Renal pelvis (tissue), 12 donors: ENCODE data around the gene STRA6. TPM values are rescaled to one million over a fixed set of nuclear protein-coding genes. Genes with fewer than 3 reads are reported as not detected.

Source experiments
- DNase-seq: peaks from one replicate; pipeline ENCODE4 v3.0.0-alpha.2; 2013
- long read RNA-seq, 16 experiments: transcript quantifications; one replicate each; lab custom pipeline, GENCODE V29; 2026
- polyA plus RNA-seq, 3 donors: library from polyadenylated mRNA; unstranded; fragments of 120-200 nt; gene quantifications; one replicate each; pipeline ENCODE4 v1.2.1, GENCODE V29; 2013; ENCODE audit not compliant: insufficient read length in 3 of 3

The STRA6 gene, protein sequence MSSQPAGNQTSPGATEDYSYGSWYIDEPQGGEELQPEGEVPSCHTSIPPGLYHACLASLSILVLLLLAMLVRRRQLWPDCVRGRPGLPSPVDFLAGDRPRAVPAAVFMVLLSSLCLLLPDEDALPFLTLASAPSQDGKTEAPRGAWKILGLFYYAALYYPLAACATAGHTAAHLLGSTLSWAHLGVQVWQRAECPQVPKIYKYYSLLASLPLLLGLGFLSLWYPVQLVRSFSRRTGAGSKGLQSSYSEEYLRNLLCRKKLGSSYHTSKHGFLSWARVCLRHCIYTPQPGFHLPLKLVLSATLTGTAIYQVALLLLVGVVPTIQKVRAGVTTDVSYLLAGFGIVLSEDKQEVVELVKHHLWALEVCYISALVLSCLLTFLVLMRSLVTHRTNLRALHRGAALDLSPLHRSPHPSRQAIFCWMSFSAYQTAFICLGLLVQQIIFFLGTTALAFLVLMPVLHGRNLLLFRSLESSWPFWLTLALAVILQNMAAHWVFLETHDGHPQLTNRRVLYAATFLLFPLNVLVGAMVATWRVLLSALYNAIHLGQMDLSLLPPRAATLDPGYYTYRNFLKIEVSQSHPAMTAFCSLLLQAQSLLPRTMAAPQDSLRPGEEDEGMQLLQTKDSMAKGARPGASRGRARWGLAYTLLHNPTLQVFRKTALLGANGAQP
- 10 to 100 TPM; 27.0 to 39.6 (median 35.0) TPM for polyA plus RNA-seq
- long read RNA-seq, donor 1, partial matches to known transcripts: 0 of 5 reads
- long read RNA-seq, donor 1, other reads (novel, unspliced or antisense): 0 of 5 reads
- long read RNA-seq, donor 2, partial matches to known transcripts: 0 of 6 reads
- long read RNA-seq, donor 2, other reads (novel, unspliced or antisense): 0 of 6 reads
- long read RNA-seq, donor 3, partial matches to known transcripts: 0 of 3 reads
- long read RNA-seq, donor 3, other reads (novel, unspliced or antisense): 0 of 3 reads
- long read RNA-seq, donor 4, partial matches to known transcripts: 0 of 2 reads
- long read RNA-seq, donor 4, other reads (novel, unspliced or antisense): 0 of 2 reads
- long read RNA-seq, donor 5: 0 reads
- long read RNA-seq, donor 6, partial matches to known transcripts: 0 of 1 reads
- long read RNA-seq, donor 6, other reads (novel, unspliced or antisense): 0 of 1 reads
- long read RNA-seq, donor 7, partial matches to known transcripts: 7 of 9 reads
- long read RNA-seq, donor 7, other reads (novel, unspliced or antisense): 0 of 9 reads
- long read RNA-seq, donor 8: 0 reads
- long read RNA-seq, donor 9, partial matches to known transcripts: 0 of 5 reads
- long read RNA-seq, donor 9, other reads (novel, unspliced or antisense): 0 of 5 reads
- long read RNA-seq, donor 10: 0 reads
- long read RNA-seq, donor 11: 0 reads
- long read RNA-seq, donor 12, partial matches to known transcripts: 0 of 5 reads
- long read RNA-seq, donor 12, other reads (novel, unspliced or antisense): 0 of 5 reads
- long read RNA-seq, donor 13: 0 reads
- long read RNA-seq, donor 14: 0 reads
- long read RNA-seq, donor 15: 0 reads
- long read RNA-seq, donor 16, partial matches to known transcripts: 0 of 1 reads
- long read RNA-seq, donor 16, other reads (novel, unspliced or antisense): 0 of 1 reads

DNA sequence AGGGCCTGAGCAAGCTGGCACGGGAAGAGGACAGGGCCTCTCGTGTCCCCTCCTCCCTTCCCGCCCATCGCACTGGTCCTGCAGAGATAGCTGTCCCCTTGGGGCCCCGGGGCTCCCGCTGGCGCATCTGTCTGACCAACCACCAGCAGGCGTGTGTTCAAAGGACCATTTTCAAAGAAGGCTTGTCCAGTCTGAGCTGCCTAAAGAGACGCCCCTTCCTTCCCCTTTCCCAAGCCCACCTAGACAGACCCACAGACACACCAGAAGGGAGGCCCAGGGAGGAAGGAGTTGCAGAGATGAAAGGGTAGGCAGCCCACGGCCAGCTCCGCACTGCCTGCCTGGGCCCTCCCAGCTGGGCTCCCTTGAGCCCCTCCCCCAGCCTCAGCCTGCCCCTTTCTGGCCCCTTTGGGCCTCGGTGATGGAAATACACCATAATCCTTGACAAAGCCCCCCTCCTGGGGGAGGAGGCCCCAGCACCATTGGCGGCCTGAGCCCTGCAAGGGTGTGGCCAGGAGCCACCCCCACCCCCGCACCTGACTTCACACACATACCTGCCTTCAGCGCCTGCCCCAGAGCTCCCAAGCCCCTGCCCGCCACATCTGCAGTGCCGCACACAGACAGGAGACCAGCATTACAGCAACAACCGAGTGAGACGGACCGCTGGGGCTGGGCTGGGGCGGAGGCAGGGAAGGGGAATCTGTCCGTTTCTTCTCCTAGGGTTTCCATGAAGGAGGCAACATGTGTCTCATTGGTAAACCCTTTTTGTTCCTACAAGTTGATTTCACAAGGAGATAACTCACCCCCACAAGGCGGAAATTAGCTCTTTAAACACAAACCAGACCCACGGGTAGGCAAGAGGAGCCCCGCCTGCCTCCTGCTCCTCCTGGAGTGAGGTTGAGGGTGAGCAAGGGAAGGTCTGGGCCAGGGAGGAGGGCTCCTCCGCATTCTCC is at the start of gene STRA6:
Gene STRA6, minus strand, starts transcription at position 336 of the 950 bp plus-strand sequence. CDS start 520 bp downstream, outside the sequence.
- DNase-seq: no peak

DNA sequence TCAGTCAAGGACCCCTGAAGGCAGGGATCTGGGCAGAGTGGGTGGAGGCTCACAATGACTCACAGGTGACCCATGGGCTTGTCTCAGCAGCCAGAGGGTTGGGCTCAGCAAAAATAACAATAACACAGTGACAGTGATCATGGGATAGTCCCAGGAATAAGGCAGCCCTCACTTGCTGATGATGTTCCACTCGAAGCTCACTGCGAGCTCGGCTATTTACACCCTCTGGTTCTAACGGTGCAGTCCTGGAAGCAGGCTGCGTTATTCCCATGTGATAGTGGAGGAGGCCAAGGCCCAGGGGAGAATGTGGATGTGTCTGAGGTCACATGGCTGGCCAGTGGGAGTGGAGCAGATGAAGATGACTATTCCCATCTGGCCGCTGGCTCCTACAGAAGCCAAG is 49.7 kb upstream of the STRA6 start:
- DNase-seq: no peak

DNA sequence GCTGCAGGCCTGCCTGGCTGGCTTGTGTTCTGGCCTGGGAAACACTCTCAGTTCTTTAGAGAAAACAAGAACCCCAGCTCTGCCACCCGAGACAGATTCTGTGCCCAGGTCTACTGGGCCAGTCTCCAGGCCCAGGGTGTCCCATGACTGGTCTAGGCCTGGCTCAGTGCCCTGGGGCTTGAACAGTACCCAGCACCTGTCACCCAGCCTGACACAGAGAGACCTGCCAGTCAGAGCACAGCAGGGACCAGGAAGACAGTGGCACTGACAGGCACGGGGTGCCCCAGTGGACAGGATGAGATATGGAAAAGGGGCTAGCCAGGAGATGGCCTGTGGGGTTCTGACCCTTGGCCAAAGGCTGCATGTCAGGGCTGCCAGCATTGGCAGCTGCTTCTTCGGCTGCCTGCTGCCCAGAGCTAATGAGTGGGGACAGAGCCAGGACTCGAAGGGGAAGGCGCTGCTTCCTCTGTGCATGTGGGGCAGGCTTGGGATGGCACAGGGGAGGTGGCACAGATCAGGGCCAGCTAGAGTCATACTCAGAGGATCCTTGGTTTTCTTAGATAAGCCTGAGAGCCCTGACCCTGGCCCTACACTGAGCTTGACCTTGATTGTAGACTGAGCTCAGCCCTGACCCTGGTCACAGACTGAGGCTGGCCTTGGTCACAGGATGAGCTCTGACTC is 48.7 kb upstream of the STRA6 start:
- no peak for DNase-seq

DNA sequence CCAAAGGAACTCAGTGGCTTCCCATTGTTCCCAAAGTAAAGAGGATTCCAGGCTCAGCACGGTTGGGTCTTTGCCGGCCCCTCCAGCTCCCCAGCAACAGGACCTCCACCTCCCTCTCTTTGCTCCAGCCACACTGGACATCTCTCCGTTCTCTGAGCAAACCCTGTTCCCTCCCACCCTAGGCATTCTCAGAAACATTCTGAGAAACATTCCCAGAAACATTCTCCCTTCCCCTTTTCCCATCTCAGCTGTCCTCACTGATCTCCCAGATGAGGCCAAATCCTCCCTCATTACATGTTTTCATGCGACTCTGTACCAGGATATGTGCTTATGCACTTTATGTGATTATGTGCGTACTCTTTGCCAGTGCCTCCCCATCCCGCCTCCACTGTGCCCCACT is 47.7 kb upstream of the STRA6 start:
- DNase-seq: no peak

DNA sequence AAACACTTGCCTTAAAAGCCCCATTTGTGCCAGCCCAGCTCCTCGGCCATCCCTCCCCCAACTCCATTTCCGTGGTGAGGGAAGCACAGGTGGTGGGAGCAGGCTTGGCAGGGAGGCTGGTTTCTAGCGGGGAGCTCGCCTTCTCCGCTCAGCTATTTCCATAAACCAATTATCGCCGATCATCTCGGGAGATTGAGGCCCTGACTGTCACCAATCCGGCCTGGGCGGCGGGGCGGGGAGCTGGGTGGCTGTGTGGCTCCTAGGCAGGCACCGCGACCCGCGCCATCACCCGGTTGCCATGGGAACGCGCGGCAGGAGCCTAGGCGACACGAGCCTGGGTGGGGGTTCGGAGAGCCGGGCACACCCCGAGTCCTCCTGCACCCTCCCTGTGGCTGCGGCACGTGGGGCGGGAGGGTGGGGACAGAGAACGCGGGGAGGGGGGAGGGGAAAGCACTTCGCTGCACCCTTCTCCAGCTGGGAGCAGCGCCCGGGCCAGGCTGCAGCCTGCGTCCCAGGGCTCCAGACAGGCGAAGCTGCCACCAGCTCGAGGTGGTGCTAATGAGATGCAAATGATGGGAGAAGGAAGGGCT is 42.9 kb upstream of the STRA6 start:
- DNase-seq: no peak

DNA sequence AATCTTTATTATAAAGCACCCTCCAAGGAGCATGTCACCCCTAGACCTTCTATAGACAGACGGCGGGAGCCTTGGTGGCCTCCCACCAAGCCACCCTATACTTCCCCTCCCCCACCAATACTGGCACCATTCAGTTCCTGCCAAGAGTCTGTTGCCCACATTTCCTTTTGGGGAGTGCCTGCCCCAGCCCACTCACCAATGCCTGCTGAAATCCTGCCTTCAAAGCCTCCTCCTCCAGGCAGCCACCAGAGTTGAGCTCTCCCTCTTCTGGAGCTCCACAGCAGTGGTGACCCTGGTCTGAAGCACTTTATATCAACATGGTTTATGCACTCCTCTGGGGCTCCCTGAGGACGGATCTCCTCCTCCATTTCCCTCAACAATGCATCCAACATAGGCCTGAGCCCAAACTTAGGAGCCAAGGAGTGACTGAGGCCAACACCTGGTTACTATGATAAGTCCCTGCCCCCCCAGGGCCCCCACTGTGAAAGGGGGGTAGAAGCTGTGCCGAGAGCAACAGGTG is 42.3 kb upstream of the STRA6 start:
- DNase-seq: no peak

DNA sequence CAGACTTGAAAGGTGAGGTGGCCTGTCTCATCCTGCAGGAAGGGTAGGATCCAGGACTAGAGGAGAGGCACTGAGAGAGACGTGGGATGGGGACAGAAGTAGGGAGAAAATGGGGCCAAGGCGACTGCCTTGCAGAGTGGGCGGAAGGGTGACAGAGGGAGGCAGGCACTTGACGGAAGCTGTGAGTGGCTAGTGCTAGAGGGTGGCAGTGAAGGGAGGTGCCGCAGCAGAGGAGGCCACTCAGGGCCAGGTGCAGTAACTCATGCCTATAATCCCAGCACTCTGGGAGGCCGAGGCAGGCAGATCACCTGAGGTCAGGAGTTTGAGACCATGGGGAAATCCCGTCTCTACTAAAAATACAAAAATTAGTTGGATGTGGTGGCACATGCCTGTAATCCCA is 40.8 kb upstream of the STRA6 start:
- DNase-seq: no peak

DNA sequence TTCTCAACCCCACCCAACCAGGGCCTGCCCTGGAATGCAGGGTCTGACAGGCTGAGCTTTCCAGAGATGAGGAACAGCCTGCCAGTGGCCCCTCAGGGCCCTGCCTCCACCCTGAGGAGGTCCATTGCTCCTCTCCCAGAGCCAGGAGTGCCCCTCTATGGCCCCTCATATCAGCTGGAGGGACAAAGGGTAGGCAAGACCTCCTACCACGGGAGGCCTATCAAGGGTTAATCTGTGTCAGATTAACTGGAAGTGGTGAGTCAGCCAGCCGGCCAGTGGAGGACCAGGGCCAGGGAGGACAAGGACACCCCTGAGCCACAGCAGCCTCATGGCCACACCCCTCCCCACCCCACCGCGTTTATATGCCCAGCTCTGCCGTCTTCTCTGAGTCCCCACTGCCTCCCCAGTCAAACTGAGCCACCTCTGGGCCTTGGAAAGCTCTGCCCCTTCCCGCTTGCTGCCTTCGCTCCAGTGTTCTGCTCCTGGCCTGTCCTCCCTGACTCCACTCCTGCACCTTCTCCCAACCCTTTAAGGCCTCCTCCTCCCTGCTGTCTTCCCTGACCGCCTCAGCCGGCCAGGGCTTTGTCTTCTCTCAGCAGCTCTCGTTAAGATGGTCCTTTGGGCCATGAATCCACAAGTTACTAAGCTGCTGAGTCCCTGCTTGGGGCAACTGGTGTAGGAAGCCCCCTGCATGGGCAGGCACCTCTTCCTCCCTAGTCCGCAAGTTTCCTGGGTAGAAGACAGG is 40.0 kb upstream of the STRA6 start:
- DNase-seq: no peak

DNA sequence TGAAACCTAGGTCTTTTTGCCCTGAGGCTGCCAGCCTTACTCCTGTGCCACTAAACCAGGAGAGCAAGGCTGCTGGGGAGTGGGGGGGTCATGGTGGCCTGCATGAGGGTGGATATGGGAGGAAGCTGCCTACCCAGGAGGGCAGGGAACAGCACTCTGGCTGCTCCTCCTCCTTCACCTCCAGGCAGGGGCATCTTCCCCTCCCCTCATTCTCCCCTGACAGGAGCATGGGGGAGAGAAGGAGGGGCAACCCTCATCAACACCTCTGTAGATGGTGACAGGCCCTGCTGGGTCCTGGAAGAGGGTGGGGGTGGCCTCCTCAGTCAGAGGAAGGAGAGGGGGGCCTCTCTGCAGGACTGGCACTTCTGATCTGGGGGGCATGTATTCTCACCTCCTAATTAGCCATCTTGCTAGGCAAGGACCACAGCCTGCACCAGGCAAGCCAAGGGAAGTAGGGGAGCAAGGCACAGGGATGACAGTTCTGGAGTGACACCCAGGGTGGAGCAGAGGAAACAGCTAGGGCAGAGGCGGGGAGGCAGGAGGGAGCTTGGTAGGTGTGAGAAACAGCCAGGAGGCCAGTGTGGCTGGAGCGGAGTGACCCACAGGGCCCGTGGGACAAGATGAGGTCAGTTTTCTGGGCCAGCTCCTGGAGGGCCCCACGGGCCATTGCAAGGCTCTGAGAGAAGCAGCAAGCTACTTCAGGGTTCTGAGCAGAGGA is 38.5 kb upstream of the STRA6 start:
- DNase-seq: no peak

DNA sequence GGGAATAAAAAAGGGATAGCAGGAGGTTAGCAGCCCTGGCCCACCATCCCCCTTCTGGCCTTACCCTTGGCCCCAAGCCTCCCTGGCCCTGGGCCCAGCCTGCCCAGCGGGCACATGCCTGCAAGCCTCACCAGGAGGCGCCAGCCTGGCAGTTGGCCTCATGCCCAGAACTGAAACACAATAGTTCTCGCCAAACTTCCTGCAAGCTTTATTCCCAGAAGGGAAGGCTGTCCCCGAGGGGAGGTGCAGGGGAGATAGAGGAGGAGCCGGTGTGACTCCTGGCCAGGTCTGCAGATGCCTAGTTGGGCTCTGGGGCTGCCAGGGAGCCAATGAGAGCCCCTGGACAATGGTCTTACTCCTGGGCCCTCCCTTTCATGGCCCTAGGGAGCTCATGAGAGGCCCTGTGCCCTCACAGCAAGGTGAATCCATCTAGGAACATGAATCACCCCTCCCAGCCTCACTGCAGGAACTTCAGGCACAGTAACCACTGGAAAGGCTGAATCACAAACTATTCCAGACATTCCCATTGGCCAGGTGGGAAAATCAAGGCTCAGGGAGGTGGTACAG is 37.5 kb upstream of the STRA6 start:
- DNase-seq: peak; percentile 72

DNA sequence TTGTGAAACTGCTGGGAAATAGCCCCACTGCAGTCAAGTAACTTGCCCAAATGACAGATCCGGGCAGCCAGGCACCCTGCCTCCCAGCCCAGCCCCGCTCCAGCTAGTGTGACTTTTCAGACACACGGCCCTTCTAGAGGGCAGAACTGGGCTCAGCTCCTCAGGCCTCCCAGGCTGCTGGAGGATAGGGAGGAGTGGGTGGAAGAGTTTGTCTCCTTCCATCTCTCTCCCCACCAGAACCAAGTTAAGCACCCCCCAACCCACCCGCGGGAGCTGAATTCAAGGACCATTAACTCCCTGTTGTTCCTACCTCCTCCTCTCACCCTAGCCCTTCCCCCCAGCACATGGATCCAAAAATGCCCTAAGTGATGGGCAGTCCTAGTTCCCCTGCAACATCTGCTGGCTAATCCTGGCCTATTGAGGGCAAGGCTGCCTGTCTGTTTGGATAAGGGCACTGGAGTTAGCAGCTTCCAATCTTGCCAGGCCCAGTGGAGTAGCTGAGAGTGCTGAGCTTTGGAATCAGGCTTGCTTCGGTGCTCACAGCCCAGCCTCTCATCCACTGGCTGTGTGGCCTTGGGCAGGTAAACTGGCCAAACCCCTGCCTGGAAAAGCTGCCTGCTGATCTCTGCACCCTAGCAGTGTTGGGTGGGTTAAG is 36.6 kb upstream of the STRA6 start:
- no peak for DNase-seq

DNA sequence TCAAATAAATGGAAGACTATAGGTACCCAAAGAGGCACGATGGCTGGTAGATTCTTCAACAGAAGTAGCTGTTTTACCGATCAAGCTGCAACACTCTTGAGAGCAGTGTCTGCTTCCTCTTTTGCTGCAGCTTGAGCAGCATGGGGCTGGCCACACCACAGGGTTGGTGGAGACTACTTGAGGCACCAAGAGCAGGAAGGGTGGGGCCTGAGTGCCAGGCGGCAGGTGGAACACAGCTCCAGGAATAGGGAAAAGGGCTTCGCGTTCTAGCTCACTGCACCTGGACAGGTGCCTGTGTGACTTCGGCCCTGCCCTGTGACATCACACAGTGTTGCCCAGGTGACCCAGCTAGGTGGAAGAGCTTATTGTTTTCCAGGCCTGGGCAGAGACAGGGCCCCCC is 33.4 kb upstream of the STRA6 start, which contains the start of gene CCDC33:
Gene CCDC33, plus strand, starts transcription at position 365 of the 400 bp plus-strand sequence. CDS start 394 bp downstream, outside the sequence.
- DNase-seq: no peak

DNA sequence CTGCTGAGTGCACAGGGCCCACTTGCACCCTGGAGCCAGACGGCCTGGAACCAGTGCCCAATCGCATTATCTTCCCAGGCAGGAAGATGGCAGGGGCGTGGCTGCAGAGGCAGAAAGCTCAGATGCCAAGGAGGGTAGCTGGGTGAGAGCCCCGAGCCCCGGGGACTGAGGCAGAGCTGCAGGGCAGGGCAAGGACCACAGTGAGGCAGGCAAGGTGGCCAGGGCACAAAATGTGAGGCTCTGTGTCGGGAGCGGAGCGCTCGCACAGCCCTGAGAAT is 31.9 kb upstream of the STRA6 start:
- DNase-seq: no peak

DNA sequence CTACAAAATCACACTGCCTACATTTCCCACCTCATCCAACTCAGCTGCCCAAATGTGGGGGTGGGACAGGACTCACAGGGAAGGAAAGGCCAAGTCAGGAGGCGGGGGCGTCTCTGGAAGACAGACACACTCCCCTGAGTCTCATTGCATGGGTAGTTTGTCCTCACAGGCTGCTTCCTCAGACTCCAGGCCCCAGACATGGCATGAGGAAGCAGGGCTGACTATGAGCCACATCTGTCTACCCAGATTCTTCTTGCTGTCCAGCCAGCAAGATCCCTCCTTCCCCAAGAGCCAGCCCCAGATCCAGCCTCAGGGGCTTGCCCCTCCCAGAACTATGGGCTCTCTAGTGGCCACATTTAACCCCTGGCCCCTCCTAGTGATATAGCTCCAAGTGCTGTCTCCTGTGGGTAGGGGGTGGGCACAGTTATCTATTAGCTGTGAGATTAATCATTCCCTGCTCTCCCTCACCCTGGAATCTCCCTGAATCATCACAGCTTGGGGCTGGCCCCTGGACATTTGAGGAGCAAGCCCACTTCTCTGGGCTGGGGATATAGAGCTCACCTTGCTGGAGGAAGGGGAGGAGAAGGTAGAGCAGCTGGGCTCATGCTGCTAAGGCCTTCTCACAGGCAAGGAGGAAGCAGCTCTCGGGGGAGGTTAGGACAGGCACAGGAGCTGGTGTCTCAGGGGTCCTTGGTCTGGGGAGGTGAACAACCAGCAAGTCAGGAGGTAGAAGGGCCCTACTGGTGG is 31.4 kb upstream of the STRA6 start:
- no peak for DNase-seq

DNA sequence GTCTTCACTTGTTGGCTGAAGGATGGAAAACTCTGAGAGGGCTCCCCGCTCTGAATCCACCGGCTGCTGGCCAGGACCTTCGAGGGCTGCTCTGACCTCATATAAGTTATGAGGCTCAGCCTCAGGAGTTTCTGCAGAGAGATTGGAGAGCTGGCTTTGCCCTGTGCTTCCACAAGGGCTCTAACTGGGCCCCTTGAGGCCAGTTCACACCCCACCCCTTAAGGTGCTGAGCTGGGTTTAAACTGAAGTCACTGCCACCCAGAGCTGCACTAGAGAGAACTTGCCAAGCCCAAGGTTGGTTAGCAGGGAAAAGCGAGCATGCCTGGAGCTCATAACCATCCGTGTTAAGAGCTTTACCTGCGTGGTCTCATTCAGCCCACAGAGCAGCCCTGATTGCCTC is 30.8 kb upstream of the STRA6 start:
- no peak for DNase-seq

DNA sequence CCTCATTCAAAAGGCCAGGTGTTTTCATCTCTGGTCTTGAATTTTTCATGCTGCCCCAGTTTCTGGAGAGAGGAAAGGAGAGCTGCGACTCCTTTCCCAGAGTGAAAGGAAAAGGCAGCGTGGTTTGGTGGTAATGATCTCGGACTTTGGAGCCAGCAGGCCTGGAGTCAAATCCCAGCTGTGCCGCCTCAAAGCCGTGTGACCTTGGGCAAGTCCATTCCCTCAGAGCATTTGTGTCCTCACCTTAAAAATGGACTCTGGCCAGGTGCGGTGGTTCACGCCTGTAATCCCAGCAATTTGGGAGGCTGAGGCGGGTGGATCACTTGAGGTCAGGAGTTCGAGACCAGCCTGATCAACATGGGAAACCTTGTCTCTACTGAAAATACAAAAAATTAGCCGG is 28.9 kb upstream of the STRA6 start:
- no peak for DNase-seq
